MCF 10A (cell line): ENCODE data around the gene KRT77. TPM values are rescaled to one million over a fixed set of nuclear protein-coding genes. Genes with fewer than 3 reads are reported as not detected.

ENCODE experiments used
- BruUV-seq: library from RNA; stranded (reverse); fragments of 400-500 nt; replicated peaks from 2 replicates; lab custom pipeline; 2021; lab: Mats Ljungman, UMichigan
- CTCF ChIA-PET: fragments of 300-600 bp; sonication (Branson Sonifier 250); formaldehyde crosslinking; extraction: SDS; loops from one replicate; lab custom pipeline; 2021; ENCODE audit warnings: antibody characterized with exemption, inconsistent platforms; lab: Yijun Ruan, JAX
- POLR2A ChIA-PET: fragments of 300-600, 350-650 bp; sonication (Branson Sonifier 250); formaldehyde crosslinking; extraction: SDS; loops from one replicate; lab custom pipeline; 2020; ENCODE audit warnings: antibody characterized with exemption, inconsistent platforms; lab: Yijun Ruan, JAX
- DNase-seq: peaks from one replicate; pipeline ENCODE4 v3.0.0-alpha.2; 2018; ENCODE audit not compliant: unreplicated experiment
- H3K27ac Mint-ChIP-seq: one replicate; pipeline ENCODE4 v1.8.0; 2022; ENCODE audit warnings: mild to moderate bottlenecking, low read depth, mixed read lengths; ENCODE audit not compliant: unreplicated experiment
- H3K27me3 Mint-ChIP-seq: one replicate; pipeline ENCODE4 v1.8.0; 2022; ENCODE audit warnings: mixed read lengths; ENCODE audit not compliant: insufficient read depth, unreplicated experiment
- H3K36me3 Mint-ChIP-seq: one replicate; pipeline ENCODE4 v1.8.0; 2022; ENCODE audit warnings: mild to moderate bottlenecking, moderate library complexity, mixed read lengths; ENCODE audit not compliant: insufficient read depth, unreplicated experiment
- H3K4me1 Mint-ChIP-seq: one replicate; pipeline ENCODE4 v1.8.0; 2022; ENCODE audit warnings: mixed read lengths; ENCODE audit not compliant: insufficient read depth, unreplicated experiment
- H3K4me3 Mint-ChIP-seq: one replicate; pipeline ENCODE4 v1.8.0; 2022; ENCODE audit warnings: mild to moderate bottlenecking, moderate library complexity, mixed read lengths; ENCODE audit not compliant: unreplicated experiment
- H3K9me3 Mint-ChIP-seq: one replicate; pipeline ENCODE4 v1.8.0; 2022; ENCODE audit warnings: mixed read lengths; ENCODE audit not compliant: unreplicated experiment
- intact Hi-C: fragments of 100-400 bp; cut with micrococcal nuclease; formaldehyde crosslinking; loops from 2 replicates; pipeline ENCODE4 v1.14.1; 2022
- total RNA-seq: library from RNA; stranded (reverse); gene quantifications from 2 replicates; pipeline ENCODE4 v1.2.3, GENCODE V29; 2022
- TF ChIP-seq, protein P1 (sequence below): fragments of 200-600 bp; IDR thresholded peaks from one replicate; pipeline ENCODE4 v1.8.0; 2022; ENCODE audit warnings: antibody characterized with exemption, mild to moderate bottlenecking; ENCODE audit not compliant: unreplicated experiment

KRT77 gene
- total RNA-seq, 1 experiment from 2014 or later, result not detected

GRCh38 chr12:52649066-52649465, 54.3 kb downstream of the KRT77 start:
- Mint-ChIP-seq H3K27ac (no peak overlapping the region), H3K4me1 (no peaks in the 10 kb centered on the region), H3K36me3 (no peaks in the 10 kb centered on the region), H3K27me3 (peaks cover 35% of the 10 kb centered on the region), H3K9me3 (no peaks in the 10 kb centered on the region), H3K4me3 (no peak overlapping the region)
- CTCF ChIA-PET, result interaction anchor here (0.6 kb wide), 1 partner anchor 624 kb away, joined by 4 read pairs; no protein-coding TSS in a partner anchor
- POLR2A ChIA-PET, result no interaction called here
- intact Hi-C loops, result no loop called here
- TF ChIP-seq, protein P1, sequence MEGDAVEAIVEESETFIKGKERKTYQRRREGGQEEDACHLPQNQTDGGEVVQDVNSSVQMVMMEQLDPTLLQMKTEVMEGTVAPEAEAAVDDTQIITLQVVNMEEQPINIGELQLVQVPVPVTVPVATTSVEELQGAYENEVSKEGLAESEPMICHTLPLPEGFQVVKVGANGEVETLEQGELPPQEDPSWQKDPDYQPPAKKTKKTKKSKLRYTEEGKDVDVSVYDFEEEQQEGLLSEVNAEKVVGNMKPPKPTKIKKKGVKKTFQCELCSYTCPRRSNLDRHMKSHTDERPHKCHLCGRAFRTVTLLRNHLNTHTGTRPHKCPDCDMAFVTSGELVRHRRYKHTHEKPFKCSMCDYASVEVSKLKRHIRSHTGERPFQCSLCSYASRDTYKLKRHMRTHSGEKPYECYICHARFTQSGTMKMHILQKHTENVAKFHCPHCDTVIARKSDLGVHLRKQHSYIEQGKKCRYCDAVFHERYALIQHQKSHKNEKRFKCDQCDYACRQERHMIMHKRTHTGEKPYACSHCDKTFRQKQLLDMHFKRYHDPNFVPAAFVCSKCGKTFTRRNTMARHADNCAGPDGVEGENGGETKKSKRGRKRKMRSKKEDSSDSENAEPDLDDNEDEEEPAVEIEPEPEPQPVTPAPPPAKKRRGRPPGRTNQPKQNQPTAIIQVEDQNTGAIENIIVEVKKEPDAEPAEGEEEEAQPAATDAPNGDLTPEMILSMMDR, result no peak
- no TSS peak for BruUV-seq
- DNase-seq, result no peak

GRCh38 chr12:52648012-52648550, 55.2 kb downstream of the KRT77 start:
- H3K4me1 Mint-ChIP-seq, result no peaks in the 10 kb centered on the region
- POLR2A ChIA-PET, result no interaction called here
- no peaks in the 10 kb centered on the region for H3K36me3 Mint-ChIP-seq
- H3K4me3 Mint-ChIP-seq, result no peak overlapping the region
- DNase-seq, result no peak
- intact Hi-C loops, result no loop called here
- TF ChIP-seq, protein P1, result no peak
- H3K27me3 Mint-ChIP-seq, result peaks cover 30% of the 10 kb centered on the region
- H3K9me3 Mint-ChIP-seq, result no peaks in the 10 kb centered on the region
- CTCF ChIA-PET, result interaction anchor here (0.7 kb wide), 1 partner anchor 126 kb away, joined by 3 read pairs; no protein-coding TSS in a partner anchor
- no TSS peak for BruUV-seq
- no peak overlapping the region for H3K27ac Mint-ChIP-seq

DNA sequence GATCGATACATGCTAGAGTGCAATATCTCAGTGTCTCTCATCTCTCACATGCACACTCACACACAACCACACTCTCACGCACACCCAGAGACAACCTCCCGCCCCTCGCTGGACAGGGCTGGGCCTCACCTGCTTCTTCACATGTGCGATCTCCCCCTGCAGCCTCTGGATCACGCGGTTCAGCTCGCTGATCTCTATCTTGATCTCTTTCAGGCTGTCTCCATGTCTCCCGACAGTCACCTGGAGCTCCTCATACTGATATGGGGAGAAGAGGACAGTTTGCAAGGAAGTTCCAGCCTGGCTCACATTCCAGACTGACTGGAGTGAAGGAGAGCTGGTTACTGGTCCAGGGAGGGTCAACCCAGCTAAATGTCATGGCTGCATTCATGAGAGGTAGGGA, 55.7 kb downstream of the KRT77 start:
- no peak for DNase-seq
- Mint-ChIP-seq H3K4me3 (no peak overlapping the region), H3K9me3 (no peaks in the 10 kb centered on the region), H3K4me1 (no peaks in the 10 kb centered on the region), H3K27ac (no peak overlapping the region), H3K27me3 (peaks cover 29% of the 10 kb centered on the region), H3K36me3 (no peaks in the 10 kb centered on the region)
- intact Hi-C loops, result no loop called here
- CTCF ChIA-PET, result interaction anchor here (0.7 kb wide), 2 partner anchors 8 to 127 kb away, joined by 3 to 4 read pairs; no protein-coding TSS in a partner anchor
- POLR2A ChIA-PET, result no interaction called here
- TF ChIP-seq, protein P1, result no peak
- BruUV-seq, result no TSS peak

DNA sequence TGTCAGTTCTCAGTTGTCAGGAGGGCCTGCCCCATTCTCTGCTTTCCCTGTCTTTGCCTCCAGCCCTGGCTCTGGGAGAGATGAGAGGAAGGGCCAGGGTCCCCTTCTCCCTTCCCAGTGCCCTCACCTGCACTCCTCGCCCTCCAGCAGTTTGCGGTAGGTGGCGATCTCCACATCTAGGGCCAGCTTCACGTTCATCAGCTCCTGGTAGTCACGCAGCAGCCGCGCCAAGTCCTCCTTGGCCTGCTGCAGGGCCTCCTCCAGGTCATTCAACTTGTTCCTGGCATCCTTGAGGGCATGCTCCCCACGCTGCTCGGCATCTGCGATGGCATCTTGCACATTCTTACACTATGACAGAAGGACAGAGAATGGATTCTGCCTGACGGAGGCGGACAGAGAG, 56.7 kb downstream of the KRT77 start:
- DNase-seq, result no peak
- CTCF ChIA-PET, result interaction anchor here (0.7 kb wide), 1 partner anchor 9 kb away, joined by 4 read pairs; no protein-coding TSS in a partner anchor
- POLR2A ChIA-PET, result no interaction called here
- no peaks in the 10 kb centered on the region for H3K4me1 Mint-ChIP-seq
- TF ChIP-seq, protein P1, result no peak
- H3K27ac Mint-ChIP-seq, result no peak overlapping the region
- peaks cover 33% of the 10 kb centered on the region for H3K27me3 Mint-ChIP-seq
- no TSS peak for BruUV-seq
- intact Hi-C loops, result no loop called here
- no peaks in the 10 kb centered on the region for H3K9me3 Mint-ChIP-seq
- no peak overlapping the region for H3K4me3 Mint-ChIP-seq
- no peaks in the 10 kb centered on the region for H3K36me3 Mint-ChIP-seq
